K562 (cell line): ENCODE measurements around the gene TSTD1. TPM values are rescaled to one million over a fixed set of nuclear protein-coding genes. Genes with fewer than 3 reads are reported as not detected.
A peak's percentile ranks its signal among the peaks of the same experiment; 100 is the strongest.

ENCODE experiments used
- ATF1 ChIP-seq, 2 experiments: fragments of 450-650 bp in 1 of 2; IDR thresholded peaks; 2 replicates each; pipeline ENCODE4 v1.6.1; 2016; ENCODE audit warnings: missing compliant biosample characterization in 1 of 2, missing genetic modification characterization in 1 of 2
- ATF7 ChIP-seq: fragments of 450-650 bp; IDR thresholded peaks from 2 replicates; pipeline ENCODE4 v1.7.1; 2014; ENCODE audit warnings: mild to moderate bottlenecking, moderate library complexity
- CREB1 ChIP-seq, 2 experiments: sonication (generic) in 1 of 2; formaldehyde crosslinking in 1 of 2; IDR thresholded peaks; 2 replicates each; pipeline versions ENCODE4 v1.6.1 to v1.8.0; 2012 to 2022; ENCODE audit warnings: inconsistent platforms in 1 of 2, mild to moderate bottlenecking in 1 of 2, missing genetic modification reagents in 1 of 2, moderate library complexity in 1 of 2
- CREM ChIP-seq: IDR thresholded peaks from 2 replicates; pipeline ENCODE4 v1.6.1; 2014; ENCODE audit warnings: antibody characterized with exemption, low read depth
- NFIC ChIP-seq: fragments of 450-650 bp; IDR thresholded peaks from 2 replicates; pipeline ENCODE4 v1.6.1; 2017; ENCODE audit warnings: mild to moderate bottlenecking, inconsistent platforms
- PYGO2 ChIP-seq: fragments of 450-650 bp; IDR thresholded peaks from 2 replicates; pipeline ENCODE4 v1.6.1; 2016; ENCODE audit warnings: mild to moderate bottlenecking, missing genetic modification characterization, moderate library complexity, missing compliant biosample characterization
- TCF7 ChIP-seq: sonication (generic); IDR thresholded peaks from 2 replicates; pipeline ENCODE4 v1.6.1; 2016; ENCODE audit warnings: antibody characterized with exemption, borderline replicate concordance
- polyA plus RNA-seq, 8 experiments: library from polyadenylated mRNA; depleted of rRNA in 4 of 8; stranded (reverse) in 5 of 8; unstranded in 3 of 8; fragments of >200 nt; fragmentation: Nextera tagmentation in 2 of 8; fragmentation: Illumina TruSeq in 1 of 8; extraction: Ambion mirVana in 2 of 8; extraction: Trizol in 1 of 8; gene quantifications; 2 replicates each; pipeline versions ENCODE4 v1.2.1 to v1.2.3, GENCODE V29; 2011 to 2014; ENCODE audit warnings: inconsistent platforms in 1 of 8, missing spikeins in 1 of 8
- total RNA-seq, 7 experiments: library from RNA; depleted of rRNA in 6 of 7; stranded (reverse); fragments of >200 nt in 6 of 7; fragmentation: Illumina TruSeq in 2 of 7; extraction: Trizol in 2 of 7; gene quantifications; 2 replicates each; pipeline versions ENCODE4 v1.2.1 to v1.2.3, GENCODE V29; 2011 to 2021; ENCODE audit warnings: low replicate concordance in 1 of 7
- TF ChIP-seq, protein P1 (sequence below), 2 experiments: fragments of 450-650 bp in 1 of 2; sonication (generic) in 1 of 2; formaldehyde crosslinking in 1 of 2; IDR thresholded peaks in 1 of 2; conservative IDR thresholded peaks in 1 of 2; 2 replicates each; pipeline versions ENCODE4 v1.6.1 to v1.8.1; 2016 to 2023; ENCODE audit warnings: mild to moderate bottlenecking in 2 of 2, moderate library complexity in 2 of 2, inconsistent platforms in 1 of 2, missing genetic modification reagents in 1 of 2
- TF ChIP-seq, protein P2 (sequence below), 2 experiments: fragments of 450-650 bp; IDR thresholded peaks; 2 replicates each; pipeline ENCODE4 v1.6.1; 2016

Gene TSTD1
- total and polyA plus RNA-seq, 9 of the 15 experiments (the other 6 are each of a cell fraction or from before 2014, with no cell fraction given): 0.23 to 0.53 TPM; not detected in 7

DNA sequence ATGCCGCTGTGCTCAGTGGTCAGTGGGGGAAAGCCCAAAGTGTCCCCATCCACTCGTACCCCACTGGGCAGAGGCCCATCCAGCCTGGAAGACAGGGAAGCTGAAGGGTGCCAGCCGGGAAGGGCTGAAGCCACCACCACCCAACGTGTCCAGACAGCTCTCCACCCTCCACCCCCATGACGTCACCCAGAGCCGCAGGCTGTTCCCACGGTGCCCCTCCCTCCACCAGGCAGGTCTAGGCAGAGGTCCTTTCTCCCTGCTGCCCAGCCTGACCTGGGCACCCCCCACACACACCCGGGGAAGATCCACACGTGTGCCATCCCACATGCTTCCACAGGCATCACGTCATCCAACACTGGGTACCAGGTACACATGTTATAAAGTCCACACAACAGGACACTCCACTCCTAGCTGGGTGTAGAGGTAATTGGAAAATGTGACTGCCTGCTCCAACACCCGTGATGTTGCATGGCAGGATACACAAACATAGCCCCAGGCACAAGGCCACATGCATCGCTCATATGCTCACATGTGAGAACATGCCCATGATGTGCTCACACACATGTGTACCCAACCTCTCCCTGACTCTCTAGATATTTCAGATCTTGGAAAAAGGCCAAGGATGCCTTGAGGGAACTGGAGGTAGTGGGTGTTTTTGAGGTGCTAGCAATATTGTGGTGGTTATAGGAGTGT lies 36.1 kb upstream of the TSTD1 start (continued):
- TF ChIP-seq, protein P1, sequence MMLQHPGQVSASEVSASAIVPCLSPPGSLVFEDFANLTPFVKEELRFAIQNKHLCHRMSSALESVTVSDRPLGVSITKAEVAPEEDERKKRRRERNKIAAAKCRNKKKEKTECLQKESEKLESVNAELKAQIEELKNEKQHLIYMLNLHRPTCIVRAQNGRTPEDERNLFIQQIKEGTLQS (IDR thresholded peaks at IDR 0.05): peak; percentile 92
- TF ChIP-seq, protein P1 (CRISPR knock-in tag; conservative IDR thresholded peaks at IDR 0.05): no peak
- TF ChIP-seq ATF7 (peak; percentile 91), TCF7 (no peak), CREM (peak; percentile 71), ATF1 (CRISPR knock-in tag; IDR thresholded peaks at IDR 0.05) (no peak), ATF1 (tag; IDR thresholded peaks at IDR 0.05) (peak; percentile 71), NFIC (peak; percentile 57), PYGO2 (no peak), CREB1 (IDR thresholded peaks at IDR 0.05) (0 out of 2 replicates have a peak, but pooled peaks have one; percentile 31), CREB1 (CRISPR knock-in tag; IDR thresholded peaks at IDR 0.05) (no peak)
- TF ChIP-seq, protein P2, sequence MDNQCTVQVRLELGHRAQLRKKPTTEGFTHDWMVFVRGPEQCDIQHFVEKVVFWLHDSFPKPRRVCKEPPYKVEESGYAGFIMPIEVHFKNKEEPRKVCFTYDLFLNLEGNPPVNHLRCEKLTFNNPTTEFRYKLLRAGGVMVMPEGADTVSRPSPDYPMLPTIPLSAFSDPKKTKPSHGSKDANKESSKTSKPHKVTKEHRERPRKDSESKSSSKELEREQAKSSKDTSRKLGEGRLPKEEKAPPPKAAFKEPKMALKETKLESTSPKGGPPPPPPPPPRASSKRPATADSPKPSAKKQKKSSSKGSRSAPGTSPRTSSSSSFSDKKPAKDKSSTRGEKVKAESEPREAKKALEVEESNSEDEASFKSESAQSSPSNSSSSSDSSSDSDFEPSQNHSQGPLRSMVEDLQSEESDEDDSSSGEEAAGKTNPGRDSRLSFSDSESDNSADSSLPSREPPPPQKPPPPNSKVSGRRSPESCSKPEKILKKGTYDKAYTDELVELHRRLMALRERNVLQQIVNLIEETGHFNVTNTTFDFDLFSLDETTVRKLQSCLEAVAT (IDR thresholded peaks at IDR 0.05): no peak
